RWPE1 (cell line): Measurements from ENCODE around the gene AMBRA1.
A peak's percentile ranks its signal among the peaks of the same experiment; 100 is the strongest.

Experiments used
- CTCF ChIA-PET: fragments of 350-600 bp; sonication (Branson Sonifier 250); formaldehyde crosslinking; extraction: SDS; loops from one replicate; lab custom pipeline; 2021; lab: Yijun Ruan, JAX
- POLR2A ChIA-PET: fragments of 400-600 bp; formaldehyde crosslinking; extraction: SDS; loops from one replicate; lab custom pipeline; 2020; ENCODE audit warnings: antibody characterized with exemption; ENCODE audit not compliant: low non-redundant PET; lab: Yijun Ruan, JAX
- DNase-seq: peaks from one replicate; pipeline ENCODE4 v3.0.0; 2012; ENCODE audit warnings: low spot score
- H3K27ac ChIP-seq: fragments of 450-650 bp; 2 replicates; pipeline ENCODE4 v1.5.1; 2017
- TF ChIP-seq, protein P1 (sequence below): fragments of 450-650 bp; conservative IDR thresholded peaks from 2 replicates; pipeline ENCODE4 v1.5.1; 2017; ENCODE audit warnings: low read depth, mild to moderate bottlenecking

AMBRA1 gene

DNA sequence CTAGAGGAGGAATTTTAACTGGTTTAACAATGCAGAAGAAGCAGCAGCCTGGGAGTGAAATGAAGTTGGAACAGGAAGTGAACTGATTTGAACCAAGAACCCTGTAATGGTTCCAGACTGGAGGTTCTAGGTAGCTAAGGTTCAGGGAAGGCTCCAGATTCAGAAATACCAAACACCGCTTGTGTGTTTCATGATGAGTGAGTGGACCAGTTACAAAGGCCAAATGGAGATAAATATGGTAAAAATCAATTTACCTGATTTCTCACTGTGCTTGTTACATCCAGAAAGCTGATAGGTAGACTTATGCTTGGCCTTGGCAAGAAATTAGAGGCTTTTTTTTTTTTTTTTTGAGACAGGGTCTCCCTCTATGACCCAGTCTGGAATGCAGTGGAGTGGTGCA, 36.4 kb upstream of the AMBRA1 start:
- no peak overlapping the region for H3K27ac ChIP-seq
- TF ChIP-seq, protein P1, sequence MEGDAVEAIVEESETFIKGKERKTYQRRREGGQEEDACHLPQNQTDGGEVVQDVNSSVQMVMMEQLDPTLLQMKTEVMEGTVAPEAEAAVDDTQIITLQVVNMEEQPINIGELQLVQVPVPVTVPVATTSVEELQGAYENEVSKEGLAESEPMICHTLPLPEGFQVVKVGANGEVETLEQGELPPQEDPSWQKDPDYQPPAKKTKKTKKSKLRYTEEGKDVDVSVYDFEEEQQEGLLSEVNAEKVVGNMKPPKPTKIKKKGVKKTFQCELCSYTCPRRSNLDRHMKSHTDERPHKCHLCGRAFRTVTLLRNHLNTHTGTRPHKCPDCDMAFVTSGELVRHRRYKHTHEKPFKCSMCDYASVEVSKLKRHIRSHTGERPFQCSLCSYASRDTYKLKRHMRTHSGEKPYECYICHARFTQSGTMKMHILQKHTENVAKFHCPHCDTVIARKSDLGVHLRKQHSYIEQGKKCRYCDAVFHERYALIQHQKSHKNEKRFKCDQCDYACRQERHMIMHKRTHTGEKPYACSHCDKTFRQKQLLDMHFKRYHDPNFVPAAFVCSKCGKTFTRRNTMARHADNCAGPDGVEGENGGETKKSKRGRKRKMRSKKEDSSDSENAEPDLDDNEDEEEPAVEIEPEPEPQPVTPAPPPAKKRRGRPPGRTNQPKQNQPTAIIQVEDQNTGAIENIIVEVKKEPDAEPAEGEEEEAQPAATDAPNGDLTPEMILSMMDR: no peak
- no peak for DNase-seq
- POLR2A ChIA-PET: no interaction called here
- CTCF ChIA-PET: no interaction called here

DNA sequence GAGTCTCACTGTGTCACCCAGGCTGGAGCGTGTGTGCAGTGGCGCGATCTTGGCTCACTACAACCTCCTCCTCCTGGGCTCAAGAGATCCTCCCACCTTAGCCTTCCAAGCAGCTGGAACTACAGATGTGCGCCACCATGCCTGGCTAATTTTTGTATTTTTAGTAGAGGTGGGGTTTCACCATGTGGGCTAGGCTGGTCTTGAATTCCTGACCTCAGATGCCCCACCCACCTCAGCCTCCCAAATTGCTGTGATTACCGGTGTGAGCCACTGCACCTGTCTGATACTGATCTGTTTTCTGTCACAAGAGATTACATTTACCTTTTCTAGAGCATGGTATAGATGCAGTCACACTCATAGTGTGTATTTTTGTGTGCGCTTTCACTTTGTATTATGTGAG, 35.1 kb upstream of the AMBRA1 start:
- POLR2A ChIA-PET: no interaction called here
- CTCF ChIA-PET: no interaction called here
- no peak for DNase-seq
- TF ChIP-seq, protein P1: no peak
- no peak overlapping the region for H3K27ac ChIP-seq

DNA sequence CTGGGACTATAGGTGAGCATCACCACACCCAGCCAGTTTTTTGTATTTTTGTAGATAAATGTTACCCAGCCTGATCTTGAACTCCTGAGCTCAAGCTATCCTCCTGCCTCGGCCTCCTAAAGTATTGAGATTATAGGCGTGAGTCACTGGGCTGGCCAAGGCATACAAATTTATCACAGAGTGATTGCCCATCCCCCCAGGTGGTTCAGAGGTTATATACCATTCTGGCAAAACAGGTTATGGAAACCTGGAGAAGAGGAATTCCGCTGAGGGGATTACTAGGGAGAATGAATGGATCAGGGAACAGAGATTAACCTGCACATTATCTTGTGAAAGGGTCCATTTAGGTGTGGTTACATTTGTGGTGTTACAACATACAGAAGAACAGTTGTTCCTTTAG, 31.6 kb upstream of the AMBRA1 start:
- ChIA-PET POLR2A (no interaction called here), CTCF (interaction anchor here (0.6 to 0.7 kb wide), 2 partner anchors 91 to 385 kb away, joined by 3 to 5 read pairs; no protein-coding TSS in a partner anchor)
- no peak overlapping the region for H3K27ac ChIP-seq
- TF ChIP-seq, protein P1: no peak
- DNase-seq: no peak

DNA sequence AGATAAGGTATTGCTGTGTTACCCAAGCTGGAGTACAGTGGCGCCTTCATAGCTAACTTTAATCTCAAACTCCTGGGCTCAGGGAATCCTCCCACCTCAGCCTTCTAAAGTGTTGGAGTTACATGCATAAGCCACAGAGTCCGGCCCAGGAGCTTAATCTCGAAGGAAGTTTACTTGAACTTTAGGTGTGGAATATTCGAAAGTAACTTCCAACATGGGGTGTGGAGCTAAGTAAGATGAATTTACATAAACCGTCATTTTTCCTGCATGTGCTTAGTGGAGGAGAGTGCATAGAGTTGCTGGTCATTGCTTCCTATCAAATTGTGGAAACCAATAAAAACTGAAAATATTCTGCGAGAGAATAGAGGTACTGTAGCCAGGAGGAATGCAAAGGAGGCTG, 25.0 kb upstream of the AMBRA1 start:
- no peak overlapping the region for H3K27ac ChIP-seq
- CTCF ChIA-PET: interaction anchor here (0.6 to 1.6 kb wide), 4 partner anchors 12 to 230 kb away, joined by 3 to 5 read pairs (median 4); no protein-coding TSS in a partner anchor
- POLR2A ChIA-PET: interaction anchor here (0.7 kb wide), 1 partner anchor 234 kb away, joined by 3 read pairs; no protein-coding TSS in a partner anchor
- TF ChIP-seq, protein P1: no peak
- DNase-seq: no peak

DNA sequence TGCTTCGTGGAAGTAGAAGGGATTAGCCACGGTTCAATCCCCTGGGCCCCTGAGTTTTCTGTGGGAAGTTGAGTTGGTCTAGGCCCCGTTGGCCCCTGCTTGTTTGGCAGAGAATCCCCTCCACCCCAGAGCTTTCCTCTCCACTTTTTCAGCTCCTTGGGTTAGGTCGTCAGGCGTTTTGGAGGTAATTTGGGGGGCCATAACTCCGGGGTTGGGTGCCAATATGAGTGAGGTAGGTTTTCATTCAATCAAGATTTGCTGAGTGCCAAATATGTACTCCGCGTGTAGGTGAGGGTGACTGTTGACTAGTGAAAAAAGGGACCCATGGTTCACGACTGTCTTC, 24.1 kb upstream of the AMBRA1 start:
- CTCF ChIA-PET: interaction anchor here (0.6 to 1.6 kb wide), 7 partner anchors 9 to 89 kb away, joined by 3 to 9 read pairs (median 4); no protein-coding TSS in a partner anchor
- TF ChIP-seq, protein P1: peak; percentile 52
- POLR2A ChIA-PET: interaction anchor here (0.6 kb wide), 2 partner anchors 58 to 126 kb away, joined by 3 read pairs; no protein-coding TSS in a partner anchor
- H3K27ac ChIP-seq: peak overlapping the region; percentile 88
- no peak for DNase-seq

DNA sequence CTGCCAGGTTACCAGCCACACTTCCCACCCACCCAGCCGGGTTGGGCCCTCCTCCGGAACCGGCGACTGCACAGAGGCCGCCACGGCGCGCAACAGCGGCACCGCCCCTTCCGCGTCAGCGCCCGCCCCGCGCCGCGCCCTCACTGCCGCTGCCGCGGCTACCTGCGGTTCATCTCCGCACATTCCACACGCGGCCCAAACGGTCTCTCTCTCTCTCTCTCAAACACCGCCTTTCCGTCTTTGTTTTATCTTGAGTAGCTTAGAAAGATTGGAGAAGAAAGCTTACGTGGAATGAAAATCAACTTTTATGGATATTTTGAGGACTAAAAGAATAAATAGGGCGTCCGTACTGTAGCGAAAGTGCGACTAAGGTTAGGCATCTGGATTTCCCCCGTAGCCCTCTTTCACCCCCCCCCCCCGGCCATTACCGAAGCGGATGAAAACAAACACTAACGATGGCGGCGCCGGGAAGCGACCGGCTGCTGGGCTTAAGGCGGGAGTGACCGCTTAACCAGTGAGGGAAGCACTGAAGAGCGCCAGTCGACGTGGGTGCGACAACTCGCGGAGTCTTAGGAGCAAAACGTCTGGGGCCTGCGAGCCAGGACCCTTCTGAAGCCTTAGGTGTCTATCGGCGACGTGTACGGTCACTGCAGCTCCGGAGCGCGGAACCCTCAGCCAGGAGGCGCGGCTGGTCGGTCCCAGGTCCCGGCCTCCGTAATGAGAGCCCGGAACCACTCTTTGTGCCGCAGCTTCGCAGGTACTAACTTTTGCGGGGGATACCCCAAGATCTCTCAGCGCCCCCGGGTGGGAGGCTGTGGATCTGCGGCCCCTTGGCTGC, 23.5 kb upstream of the AMBRA1 start, which contains the start of the genes ATG13 and HARBI1:
ATG13 (plus strand) TSS at position 420 of the 838 bp plus-strand sequence. CDS start 26,739 bp downstream, outside the sequence.
HARBI1 (minus strand) TSS at position 94 of the 838 bp plus-strand sequence. CDS start 990 bp downstream, outside the sequence.
- TF ChIP-seq, protein P1: peak; percentile 88
- CTCF ChIA-PET: interaction anchor here (0.6 to 1.2 kb wide), 5 partner anchors 10 to 78 kb away, joined by 3 to 9 read pairs (median 4); no protein-coding TSS in a partner anchor
- H3K27ac ChIP-seq: peak within 1 kb of the TSS; percentile 88
- DNase-seq: peak; percentile 89
- POLR2A ChIA-PET: interaction anchor here (0.6 kb wide), 1 partner anchor 57 kb away, joined by 3 read pairs; no protein-coding TSS in a partner anchor
